IPS-18c (cell line): ENCODE data around the gene MPV17L2.

ENCODE experiments used
- H3K4me3 ChIP-seq: 2 replicates; pipeline ENCODE4 v1.7.0; 2013; ENCODE audit warnings: low read depth, mild to moderate bottlenecking, low read length, moderate library complexity; ENCODE audit not compliant: insufficient read depth
- H3K9me3 ChIP-seq: one replicate; pipeline ENCODE4 v1.6.1; 2013; ENCODE audit warnings: mild to moderate bottlenecking, low read length, moderate library complexity; ENCODE audit not compliant: control insufficient read depth, insufficient read depth

MPV17L2 gene

DNA sequence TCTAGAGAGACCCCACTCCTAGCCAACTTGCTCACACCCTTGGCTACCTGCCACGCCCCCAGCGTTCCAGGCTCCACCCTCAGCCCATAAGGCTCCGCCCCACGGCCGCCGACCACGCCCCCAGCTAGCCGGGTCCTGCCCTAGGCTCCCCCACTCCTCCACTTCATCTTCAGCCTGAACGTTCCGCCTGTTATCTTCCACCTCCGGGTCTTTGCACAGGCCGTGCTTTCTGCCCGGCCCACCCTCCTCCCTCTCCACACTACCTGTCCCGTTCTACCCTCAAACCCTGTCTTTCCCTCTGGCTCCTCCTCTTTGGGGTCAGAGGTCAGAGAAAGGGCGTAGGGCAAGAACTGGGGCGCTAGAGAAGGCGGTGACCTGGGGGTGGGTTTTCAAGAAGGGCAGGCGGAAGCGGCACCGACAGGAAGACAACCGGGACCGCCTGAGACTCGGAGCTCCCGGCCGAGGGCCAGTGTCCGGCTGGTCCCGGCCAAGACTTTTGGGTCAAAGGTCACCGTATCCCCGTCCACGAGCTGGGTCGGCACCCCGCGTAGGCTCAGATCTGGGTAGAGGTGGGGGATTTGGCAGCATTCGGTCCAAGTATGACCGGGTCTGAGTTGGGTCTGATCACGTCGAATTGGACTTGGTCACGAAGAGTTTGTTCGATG, 31.0 kb downstream of the MPV17L2 start:
- peak overlapping the region; percentile 91 for H3K4me3 ChIP-seq
- H3K9me3 ChIP-seq, result no peaks in the 10 kb centered on the region

- Histone ChIP-seq H3K9me3 (no peaks in the 10 kb centered on the region), H3K4me3 (peak overlapping the region; percentile 91)
These were observed 31.7 kb downstream of the MPV17L2 start for GRCh38 chr19:18224525-18225354.

DNA sequence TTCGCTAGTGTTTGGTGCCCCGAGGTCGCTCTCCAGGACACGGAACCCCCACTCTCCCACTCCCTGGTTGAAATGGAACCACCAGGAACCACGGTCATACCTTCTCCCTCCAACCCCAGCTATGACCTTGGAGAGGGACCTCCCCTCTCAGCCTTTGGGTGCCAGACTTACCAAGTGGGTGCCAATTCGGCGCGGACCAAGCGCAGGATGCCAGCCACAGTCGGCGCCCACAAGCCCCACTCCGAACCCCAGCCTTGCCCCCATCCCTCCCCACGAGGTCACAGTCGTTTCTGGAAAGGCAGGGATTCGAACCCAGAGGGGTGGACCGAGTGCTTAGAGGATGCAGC, 32.3 kb downstream of the MPV17L2 start:
- peak overlapping the region; percentile 91; the same call in 1 of the 2 replicates for H3K4me3 ChIP-seq
- H3K9me3 ChIP-seq, result no peaks in the 10 kb centered on the region

- Histone ChIP-seq H3K9me3 (no peaks in the 10 kb centered on the region), H3K4me3 (peak within 1 kb of the TSS; percentile 91; the same call in 1 of the 2 replicates)
These were observed 32.9 kb downstream of the MPV17L2 start, which contains the start of gene PDE4C for GRCh38 chr19:18225702-18226468. TSS of gene PDE4C (minus strand) at chr19:18226438. CDS start at chr19:18226415, 23 bp downstream.

DNA sequence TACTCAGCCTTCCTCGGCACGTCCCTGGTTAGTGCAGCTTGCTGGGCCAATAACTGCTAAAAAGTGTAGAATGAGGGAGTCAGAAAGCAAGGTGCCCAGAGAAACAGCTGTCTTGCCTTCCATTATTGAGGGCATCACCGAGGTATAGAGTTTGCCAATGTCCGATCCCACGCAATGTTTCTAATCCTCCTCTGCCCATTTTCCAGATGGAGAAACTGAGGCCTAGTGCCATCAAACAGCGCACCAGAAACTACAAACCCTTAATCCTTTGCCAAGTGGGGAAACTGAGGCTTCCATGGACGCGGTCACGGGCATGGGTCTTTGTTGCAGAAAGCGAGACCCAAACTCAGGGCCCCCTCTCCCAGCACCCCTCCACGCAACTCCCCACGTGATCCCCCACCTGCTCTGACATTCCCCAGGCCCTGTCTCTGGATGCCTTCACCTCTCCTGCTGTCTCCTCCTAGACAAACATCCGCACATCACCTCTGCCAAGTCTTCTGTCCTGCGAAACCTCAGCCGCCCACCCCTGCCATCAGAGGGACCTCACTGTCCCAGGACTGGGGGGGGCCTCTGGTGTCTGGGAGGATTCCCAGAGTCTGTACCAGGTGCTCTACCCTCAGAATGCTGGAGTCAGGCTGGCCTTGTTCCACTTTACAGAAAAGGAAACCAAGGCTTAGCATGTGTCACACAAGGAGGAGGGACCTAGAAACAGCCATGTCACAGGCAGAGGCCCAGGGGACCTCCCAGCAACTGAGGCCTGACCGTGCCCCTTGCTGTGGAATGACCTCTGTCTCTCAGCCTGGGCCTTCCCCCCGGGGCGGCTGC, 34.1 kb downstream of the MPV17L2 start:
- Histone ChIP-seq H3K9me3 (no peaks in the 10 kb centered on the region), H3K4me3 (no peak overlapping the region)

DNA sequence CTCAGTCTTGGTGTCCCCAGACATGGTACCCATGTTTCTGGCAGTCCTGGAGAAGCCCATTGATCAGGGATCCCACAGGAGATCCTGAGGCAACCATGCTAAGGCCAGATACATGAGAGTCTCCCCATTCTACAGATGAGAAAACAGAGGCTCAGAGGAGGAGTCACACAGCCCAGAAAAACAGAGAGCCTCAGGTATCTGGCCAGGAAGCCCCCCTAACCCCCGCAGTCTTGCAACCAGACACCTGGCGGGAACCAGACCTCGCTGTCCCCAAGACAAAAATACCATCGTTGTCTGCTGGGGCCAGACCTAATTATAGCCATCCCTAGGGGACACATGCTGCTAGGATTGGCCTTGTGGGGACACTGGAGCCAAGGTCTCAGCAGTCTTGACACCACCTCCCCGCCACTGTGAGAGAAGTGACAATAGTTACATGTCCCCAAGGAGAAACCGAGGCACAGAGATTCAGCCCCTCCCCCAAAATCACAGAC, 34.8 kb downstream of the MPV17L2 start:
- no peak overlapping the region for H3K4me3 ChIP-seq
- H3K9me3 ChIP-seq, result no peaks in the 10 kb centered on the region

DNA sequence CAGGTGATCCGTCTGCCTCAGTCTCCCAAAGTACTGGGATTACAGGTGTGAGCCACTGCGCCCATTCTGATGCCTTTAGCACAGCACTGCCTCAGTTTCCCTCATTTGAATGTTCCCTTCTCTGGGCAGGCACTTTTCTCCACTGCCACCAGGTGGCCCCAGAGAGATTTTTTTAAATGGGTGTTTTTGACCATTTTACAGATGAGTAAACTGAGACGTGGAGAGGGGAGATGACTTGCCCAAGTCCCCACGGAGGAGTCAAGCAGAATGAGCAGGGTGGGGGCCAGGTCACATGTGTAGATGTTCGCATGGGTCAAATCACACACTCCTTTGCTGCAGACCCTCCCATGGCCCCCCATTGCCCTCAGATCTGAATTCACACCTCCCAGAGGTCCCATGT, 36.5 kb downstream of the MPV17L2 start:
- no peaks in the 10 kb centered on the region for H3K9me3 ChIP-seq
- no peak overlapping the region for H3K4me3 ChIP-seq

DNA sequence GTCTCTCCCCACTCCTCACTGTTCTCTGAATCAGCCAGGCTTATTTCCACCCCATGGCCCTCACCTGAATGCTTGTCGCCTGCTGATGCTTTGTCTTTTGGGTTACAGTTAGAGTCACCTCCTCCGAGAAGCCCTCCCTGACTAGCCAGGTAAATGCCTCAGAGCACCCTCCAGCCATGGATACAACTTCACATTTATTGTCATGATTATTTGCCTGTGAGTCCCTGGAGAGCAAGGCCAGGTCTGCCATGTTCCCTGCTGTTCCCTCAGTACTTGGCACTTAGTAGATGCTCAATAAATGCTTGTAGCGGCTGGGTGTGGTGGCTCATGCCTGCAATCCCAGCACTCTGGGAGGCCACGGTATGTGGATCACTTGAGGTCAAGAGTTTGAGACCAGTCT, 36.9 kb downstream of the MPV17L2 start:
- Histone ChIP-seq H3K9me3 (no peaks in the 10 kb centered on the region), H3K4me3 (no peak overlapping the region)

GRCh38 chr19:18230941-18231734, 38.1 kb downstream of the MPV17L2 start:
- Histone ChIP-seq H3K9me3 (no peaks in the 10 kb centered on the region), H3K4me3 (no peak overlapping the region; the same call in 1 of the 2 replicates)

GRCh38 chr19:18231775-18232174, 38.8 kb downstream of the MPV17L2 start:
- peak overlapping the region; percentile 62; the same call in 1 of the 2 replicates for H3K4me3 ChIP-seq
- H3K9me3 ChIP-seq, result no peaks in the 10 kb centered on the region

- H3K4me3 ChIP-seq, result peak overlapping the region; percentile 62
These were observed 39.7 kb downstream of the MPV17L2 start for GRCh38 chr19:18232540-18233223.

DNA sequence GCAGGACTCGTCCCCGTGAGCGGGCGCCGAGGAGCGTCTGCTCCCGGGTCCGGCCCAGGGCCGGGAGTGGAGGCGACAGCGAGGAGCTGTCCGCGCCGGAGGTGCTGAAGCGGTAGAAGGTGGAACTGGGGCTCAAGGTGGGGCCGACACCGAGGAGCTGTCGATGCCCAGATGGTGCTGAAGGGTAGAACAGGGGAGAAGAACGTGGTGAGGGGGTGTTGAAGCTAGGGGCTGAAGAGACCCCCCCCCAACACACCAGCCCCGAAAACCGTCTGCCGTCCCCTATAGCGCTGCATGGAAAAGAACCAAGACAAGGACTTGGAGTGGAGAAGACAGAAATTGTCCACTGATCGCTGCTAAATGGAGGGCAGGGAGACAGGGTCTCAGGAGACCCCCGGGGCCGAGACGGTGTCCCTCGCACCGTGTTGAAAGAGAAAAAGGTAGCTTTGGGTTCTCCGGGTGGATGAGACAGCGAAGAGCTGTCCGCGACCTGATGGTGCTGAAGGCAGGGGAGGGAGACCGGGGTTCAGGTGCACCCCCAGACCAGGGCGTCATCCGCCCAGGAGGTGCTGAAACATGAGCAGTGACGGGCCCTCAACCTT, 40.3 kb downstream of the MPV17L2 start:
- Histone ChIP-seq H3K9me3 (no peaks in the 10 kb centered on the region), H3K4me3 (peak overlapping the region; percentile 62; the same call in 1 of the 2 replicates)

More at GRCh38 chr19:18232540-18233223, 39.7 kb downstream of the MPV17L2 start:
- no peaks in the 10 kb centered on the region for H3K9me3 ChIP-seq

- H3K4me3 ChIP-seq, result no peak overlapping the region
- H3K9me3 ChIP-seq, result no peaks in the 10 kb centered on the region
These were observed 41.2 kb downstream of the MPV17L2 start for GRCh38 chr19:18234194-18234593.

DNA sequence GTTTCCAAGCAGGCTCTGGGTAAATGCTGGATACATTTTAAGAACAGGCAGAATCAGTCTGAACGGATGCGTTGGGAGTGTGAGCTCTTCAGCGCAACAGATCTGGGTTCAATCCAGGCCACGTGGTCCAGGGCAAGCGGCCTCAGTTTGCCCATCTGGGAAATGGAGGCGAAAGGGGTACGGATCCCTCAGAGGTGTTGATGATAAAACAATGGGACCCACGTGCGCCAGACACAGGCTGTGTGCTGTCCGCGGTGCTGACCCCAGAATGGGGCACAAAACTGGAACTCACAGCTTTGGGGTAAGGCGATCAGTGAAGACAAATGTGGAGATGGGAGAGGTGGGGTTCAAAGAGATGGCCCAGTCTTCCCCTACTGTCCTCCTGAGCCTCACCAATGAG, 46.3 kb downstream of the MPV17L2 start:
- Histone ChIP-seq H3K9me3 (no peaks in the 10 kb centered on the region), H3K4me3 (no peak overlapping the region)

DNA sequence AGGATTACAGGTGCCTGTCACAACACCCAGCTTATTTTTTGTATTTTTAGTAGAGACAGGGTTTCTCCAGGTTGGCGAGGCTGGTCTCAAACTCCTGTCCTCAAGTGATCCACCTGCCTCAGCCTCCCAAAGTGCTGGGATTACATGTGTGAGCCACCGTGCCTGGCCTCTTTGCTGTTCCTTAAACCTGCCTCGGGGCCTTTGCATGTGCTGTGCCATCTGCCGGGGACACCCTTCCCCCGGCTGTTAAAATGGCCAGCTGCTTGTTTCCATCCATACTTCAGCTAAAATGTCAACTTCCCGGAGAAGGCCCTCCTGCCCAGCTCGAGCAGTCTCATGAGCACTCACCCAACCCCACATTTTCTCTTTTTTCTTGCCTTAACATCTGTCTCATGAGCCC, 52.3 kb downstream of the MPV17L2 start:
- no peaks in the 10 kb centered on the region for H3K9me3 ChIP-seq
- H3K4me3 ChIP-seq, result no peak overlapping the region
